GM10248 (cell line): ENCODE data around the gene JOSD2.

Experiments
- CTCF ChIA-PET: fragments of 300-600 bp; sonication (Branson Sonifier 250); formaldehyde crosslinking; extraction: SDS; loops from one replicate; lab custom pipeline; 2021; ENCODE audit warnings: antibody characterized with exemption; lab: Yijun Ruan, JAX
- POLR2A ChIA-PET: fragments of 350-650 bp; sonication (Branson Sonifier 250); formaldehyde crosslinking; extraction: SDS; loops from one replicate; lab custom pipeline; 2020; ENCODE audit warnings: antibody characterized with exemption; lab: Yijun Ruan, JAX
- DNase-seq: peaks from one replicate; pipeline ENCODE4 v3.0.0; 2012; ENCODE audit errors: extremely low spot score
- TF ChIP-seq, protein P1 (sequence below): IDR thresholded peaks from 2 replicates; pipeline ENCODE4 v1.5.1; 2012; ENCODE audit warnings: mild to moderate bottlenecking, low read depth; ENCODE audit errors: extremely low read depth, missing control alignments, control extremely low read depth

The JOSD2 gene

GRCh38 chr19:50512112-50512998 is 1.4 kb upstream of the JOSD2 start:
- TF ChIP-seq, protein P1, sequence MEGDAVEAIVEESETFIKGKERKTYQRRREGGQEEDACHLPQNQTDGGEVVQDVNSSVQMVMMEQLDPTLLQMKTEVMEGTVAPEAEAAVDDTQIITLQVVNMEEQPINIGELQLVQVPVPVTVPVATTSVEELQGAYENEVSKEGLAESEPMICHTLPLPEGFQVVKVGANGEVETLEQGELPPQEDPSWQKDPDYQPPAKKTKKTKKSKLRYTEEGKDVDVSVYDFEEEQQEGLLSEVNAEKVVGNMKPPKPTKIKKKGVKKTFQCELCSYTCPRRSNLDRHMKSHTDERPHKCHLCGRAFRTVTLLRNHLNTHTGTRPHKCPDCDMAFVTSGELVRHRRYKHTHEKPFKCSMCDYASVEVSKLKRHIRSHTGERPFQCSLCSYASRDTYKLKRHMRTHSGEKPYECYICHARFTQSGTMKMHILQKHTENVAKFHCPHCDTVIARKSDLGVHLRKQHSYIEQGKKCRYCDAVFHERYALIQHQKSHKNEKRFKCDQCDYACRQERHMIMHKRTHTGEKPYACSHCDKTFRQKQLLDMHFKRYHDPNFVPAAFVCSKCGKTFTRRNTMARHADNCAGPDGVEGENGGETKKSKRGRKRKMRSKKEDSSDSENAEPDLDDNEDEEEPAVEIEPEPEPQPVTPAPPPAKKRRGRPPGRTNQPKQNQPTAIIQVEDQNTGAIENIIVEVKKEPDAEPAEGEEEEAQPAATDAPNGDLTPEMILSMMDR, result no peak
- DNase-seq, result no peak
- ChIA-PET CTCF (interaction anchor here (1.1 to 1.7 kb wide), 4 partner anchors 24 to 155 kb away, joined by 3 to 4 read pairs (median 3); no protein-coding TSS in a partner anchor), POLR2A (no interaction called here)

- CTCF ChIA-PET, result interaction anchor here (0.6 to 1.7 kb wide), 6 partner anchors 45 to 411 kb away, joined by 3 to 5 read pairs (median 4); no protein-coding TSS in a partner anchor
- POLR2A ChIA-PET, result interaction anchor here (0.6 kb wide), 1 partner anchor 10 kb away, joined by 3 read pairs; no protein-coding TSS in a partner anchor
- TF ChIP-seq, protein P1, result no peak
- no peak for DNase-seq
Observed at GRCh38 chr19:50510700-50511068, 307 bp downstream of the JOSD2 start.

DNA sequence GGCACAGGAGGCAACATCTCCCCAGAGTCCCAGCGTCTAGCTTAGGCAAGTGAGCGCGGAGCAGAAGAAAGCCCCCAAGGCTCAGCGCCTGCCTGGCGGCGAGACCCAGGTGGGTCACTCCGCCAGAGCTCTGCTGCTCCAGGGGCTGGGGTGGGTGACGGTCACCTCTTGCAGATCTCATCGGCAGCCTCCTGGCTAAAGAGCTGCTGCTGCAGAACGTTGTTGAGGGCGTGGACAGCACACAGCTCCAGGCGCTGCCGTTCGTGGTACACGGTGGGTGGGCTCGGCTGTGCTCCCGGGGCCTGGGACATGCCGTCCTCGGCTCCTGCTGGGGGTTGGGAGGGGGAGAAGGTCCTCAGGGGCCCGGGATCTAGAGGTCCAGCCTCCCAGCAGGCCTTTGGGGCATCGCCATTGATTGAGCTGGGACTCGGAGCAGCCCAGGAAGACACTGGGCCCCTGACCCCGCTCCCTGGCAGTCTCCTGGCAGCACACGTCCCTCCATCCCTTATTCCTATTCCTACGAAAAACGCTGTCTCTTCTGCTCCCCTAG is 795 bp downstream of the JOSD2 start:
- CTCF ChIA-PET, result interaction anchor here (1.2 kb wide), 2 partner anchors 47 to 153 kb away, joined by 4 to 5 read pairs; no protein-coding TSS in a partner anchor
- POLR2A ChIA-PET, result no interaction called here
- no peak for DNase-seq
- TF ChIP-seq, protein P1, result no peak

GRCh38 chr19:50509366-50509765 is 1.6 kb downstream of the JOSD2 start:
- TF ChIP-seq, protein P1, result no peak
- no peak for DNase-seq
- ChIA-PET CTCF (interaction anchor here (1.2 kb wide), 1 partner anchor 152 kb away, joined by 5 read pairs; no protein-coding TSS in a partner anchor), POLR2A (no interaction called here)

- no peak for DNase-seq
- TF ChIP-seq, protein P1, result no peak
- ChIA-PET CTCF (interaction anchor here (0.6 kb wide), 1 partner anchor 140 kb away, joined by 3 read pairs; no protein-coding TSS in a partner anchor), POLR2A (no interaction called here)
Observed at GRCh38 chr19:50508843-50509190, 2.2 kb downstream of the JOSD2 start.

DNA sequence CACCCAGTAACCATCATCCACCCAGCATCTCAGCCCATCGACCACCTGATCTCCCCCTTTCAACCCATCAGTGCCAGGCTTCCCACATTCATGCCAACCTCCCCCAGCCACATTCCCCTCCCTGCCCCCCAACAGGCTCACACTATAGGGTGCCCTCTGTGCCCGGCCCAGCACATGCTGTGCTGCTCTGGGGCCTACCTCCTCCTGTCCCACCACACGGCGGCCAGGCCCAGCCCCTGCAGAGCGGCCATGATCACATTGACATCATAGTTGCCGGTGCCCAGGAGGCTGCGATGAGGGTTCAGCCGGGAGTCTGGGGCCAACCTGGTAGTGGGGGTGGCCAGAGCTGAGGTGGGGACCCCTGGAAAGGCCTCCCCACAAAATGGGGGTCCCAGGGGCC is 3.6 kb downstream of the JOSD2 start:
- TF ChIP-seq, protein P1, result no peak
- ChIA-PET CTCF (no interaction called here), POLR2A (no interaction called here)
- DNase-seq, result no peak
